Measurements from ENCODE around the gene PPIH.

The PPIH gene

DNA sequence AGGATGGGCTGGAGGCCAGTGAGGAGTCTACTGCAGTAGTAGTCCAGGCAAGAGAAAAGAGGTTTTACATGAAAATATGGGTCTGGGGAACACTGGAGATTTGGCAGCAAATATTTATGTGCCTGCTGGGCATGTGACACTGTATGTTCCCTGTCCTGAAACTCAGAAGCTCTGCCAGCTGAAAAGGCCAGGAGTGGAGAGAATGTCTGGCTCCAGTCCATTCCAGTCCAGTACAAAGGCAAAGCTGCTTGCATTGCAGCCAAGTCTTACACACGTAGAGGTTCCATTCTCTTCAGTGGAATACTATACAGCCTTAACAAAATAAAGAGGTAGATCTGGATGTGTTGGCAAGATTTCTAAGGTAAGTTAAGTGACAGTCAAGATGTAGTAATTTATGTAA lies 16.5 kb downstream of the PPIH start:
- TF ChIP-seq ELF4 (IDR thresholded peaks at IDR 0.05) (no peak), CTBP1 (IDR thresholded peaks at IDR 0.05; ENCODE audit: borderline replicate concordance) (no peak), FOXM1 (IDR thresholded peaks at IDR 0.05; ENCODE audit: borderline replicate concordance) (no peak), FOXA1 (IDR thresholded peaks at IDR 0.05) (no peak), SP1 (IDR thresholded peaks at IDR 0.05) (no peak), LEF1 (IDR thresholded peaks at IDR 0.05; ENCODE audit: borderline replicate concordance) (no peak), FOXK2 (IDR thresholded peaks at IDR 0.05) (no peak), L3MBTL2 (conservative IDR thresholded peaks at IDR 0.05) (no peak), BHLHE40 (IDR thresholded peaks at IDR 0.05; ENCODE audit: borderline replicate concordance) (no peak), ZNF384 (IDR thresholded peaks at IDR 0.05) (no peak), TARDBP (IDR thresholded peaks at IDR 0.05) (no peak), ARNT (IDR thresholded peaks at IDR 0.05) (no peak), NFRKB (IDR thresholded peaks at IDR 0.05) (no peak), SUZ12 (IDR thresholded peaks at IDR 0.05) (no peak), HDGF (IDR thresholded peaks at IDR 0.05; ENCODE audit: borderline replicate concordance) (no peak)
- TF ChIP-seq, protein P1, sequence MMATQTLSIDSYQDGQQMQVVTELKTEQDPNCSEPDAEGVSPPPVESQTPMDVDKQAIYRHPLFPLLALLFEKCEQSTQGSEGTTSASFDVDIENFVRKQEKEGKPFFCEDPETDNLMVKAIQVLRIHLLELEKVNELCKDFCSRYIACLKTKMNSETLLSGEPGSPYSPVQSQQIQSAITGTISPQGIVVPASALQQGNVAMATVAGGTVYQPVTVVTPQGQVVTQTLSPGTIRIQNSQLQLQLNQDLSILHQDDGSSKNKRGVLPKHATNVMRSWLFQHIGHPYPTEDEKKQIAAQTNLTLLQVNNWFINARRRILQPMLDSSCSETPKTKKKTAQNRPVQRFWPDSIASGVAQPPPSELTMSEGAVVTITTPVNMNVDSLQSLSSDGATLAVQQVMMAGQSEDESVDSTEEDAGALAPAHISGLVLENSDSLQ (IDR thresholded peaks at IDR 0.05): no peak
- ChIA-PET CTCF (no interaction called here), POLR2A (interaction anchor here (1.3 kb wide), 2 partner anchors 8 to 16 kb away, joined by 4 read pairs; partner anchors contain the start of genes PPIH and YBX1)
- no peak for DNase-seq (ENCODE audit: extremely low spot score)

DNA sequence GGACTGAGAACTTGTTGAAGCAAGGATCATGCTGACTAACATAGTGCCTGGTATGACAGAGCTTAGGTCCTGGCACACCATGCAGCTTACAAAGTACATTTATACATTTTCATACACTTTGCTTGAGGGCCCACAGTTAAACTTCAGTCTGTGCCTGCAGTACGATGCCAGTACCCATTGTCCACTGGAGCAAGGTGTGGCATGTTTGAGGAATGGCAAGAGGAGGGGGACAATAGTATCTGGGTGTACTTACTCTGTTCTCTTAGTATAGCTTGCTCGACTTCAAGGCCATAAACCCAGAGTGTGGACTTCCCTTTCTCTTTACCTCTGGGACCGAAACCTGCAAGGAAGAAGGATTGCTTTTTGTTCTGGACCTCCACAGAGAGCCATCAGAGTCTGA lies 17.2 kb downstream of the PPIH start:
- DNase-seq (ENCODE audit: extremely low spot score): no peak
- ChIA-PET CTCF (no interaction called here), POLR2A (interaction anchor here (1.2 to 1.3 kb wide), 2 partner anchors 17 to 90 kb away, joined by 3 to 4 read pairs; partner anchors contain the start of gene PPIH)
- TF ChIP-seq FOXM1 (IDR thresholded peaks at IDR 0.05; ENCODE audit: borderline replicate concordance) (no peak), FOXK2 (IDR thresholded peaks at IDR 0.05) (no peak), HDGF (IDR thresholded peaks at IDR 0.05; ENCODE audit: borderline replicate concordance) (no peak)

DNA sequence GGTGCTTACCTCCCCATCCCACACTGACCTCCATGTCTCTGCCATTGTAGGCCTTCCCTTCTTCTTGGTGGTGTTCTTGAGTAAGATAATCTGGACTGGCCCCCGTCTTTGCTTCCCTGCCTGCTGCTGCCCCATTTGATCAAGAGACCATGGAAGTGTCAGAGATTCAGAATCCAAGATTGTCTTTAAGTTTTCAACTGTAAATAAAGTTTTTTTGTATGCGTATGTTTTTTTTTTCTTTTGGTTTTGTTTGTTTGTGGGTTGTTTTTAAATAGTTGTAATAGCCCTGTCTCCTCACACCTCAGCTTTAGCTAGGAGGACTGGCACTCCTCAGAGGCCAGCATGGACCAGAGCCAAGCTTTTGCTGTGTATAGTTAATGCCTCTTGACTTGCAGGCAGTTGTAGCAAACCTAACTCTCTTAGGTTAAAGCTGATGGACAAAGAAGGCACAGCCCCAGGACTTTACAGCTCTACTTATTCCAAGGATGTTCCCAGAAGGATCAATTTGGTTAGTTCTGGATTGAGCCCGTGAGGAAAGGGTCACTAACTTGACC lies 18.4 kb downstream of the PPIH start:
- CTCF ChIA-PET: no interaction called here
- no peak for DNase-seq (ENCODE audit: extremely low spot score)
- POLR2A ChIA-PET: interaction anchor here (1.2 to 1.9 kb wide), 2 partner anchors 19 to 89 kb away, joined by 3 to 6 read pairs; partner anchors contain the start of gene PPIH
- peak; percentile 29; the same call in 1 of the 2 replicates for TF ChIP-seq ZNF384 (IDR thresholded peaks at IDR 0.05)
- TF ChIP-seq NFRKB (IDR thresholded peaks at IDR 0.05): no peak

DNA sequence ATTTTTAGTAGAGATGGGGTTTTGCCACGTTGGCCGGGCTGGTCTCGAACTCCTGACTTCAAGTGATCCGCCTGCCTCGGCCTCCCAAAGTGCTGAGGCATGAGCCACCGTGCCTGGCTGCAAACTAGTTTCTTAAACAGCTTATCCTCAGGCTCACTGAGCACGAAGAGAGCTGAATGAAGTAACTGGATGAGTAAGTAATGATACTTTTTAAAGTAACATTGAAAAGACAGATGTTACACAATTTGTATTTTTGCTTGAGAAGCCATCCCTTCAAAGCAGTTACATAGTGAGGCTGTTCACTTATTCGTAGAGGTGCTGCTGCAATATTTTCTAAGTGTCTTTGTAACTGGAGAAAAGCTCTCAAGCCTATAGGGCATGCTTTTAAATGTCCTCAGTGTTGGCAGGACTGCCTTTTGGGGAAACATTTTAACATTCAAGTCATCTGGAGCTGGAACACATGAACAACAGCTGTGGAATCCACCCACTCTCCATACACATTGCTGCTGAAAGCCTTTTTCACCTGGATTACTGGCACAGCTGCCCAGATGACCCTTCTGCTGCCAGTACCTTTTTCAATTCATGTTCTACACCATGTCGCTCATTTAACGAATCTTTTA lies 21.3 kb downstream of the PPIH start:
- no peak for DNase-seq (ENCODE audit: extremely low spot score)
- TF ChIP-seq SUZ12 (IDR thresholded peaks at IDR 0.05): no peak
- TF ChIP-seq L3MBTL2 (conservative IDR thresholded peaks at IDR 0.05): no peak
- no peak for TF ChIP-seq ARNT (IDR thresholded peaks at IDR 0.05)
- no peak for TF ChIP-seq CTBP1 (IDR thresholded peaks at IDR 0.05; ENCODE audit: borderline replicate concordance)
- no peak for TF ChIP-seq LEF1 (IDR thresholded peaks at IDR 0.05; ENCODE audit: borderline replicate concordance)
- TF ChIP-seq, protein P1 (IDR thresholded peaks at IDR 0.05): no peak
- no peak for TF ChIP-seq BHLHE40 (IDR thresholded peaks at IDR 0.05; ENCODE audit: borderline replicate concordance)
- TF ChIP-seq FOXA1 (IDR thresholded peaks at IDR 0.05): no peak
- TF ChIP-seq HDGF (IDR thresholded peaks at IDR 0.05; ENCODE audit: borderline replicate concordance): no peak
- no peak for TF ChIP-seq FOXK2 (IDR thresholded peaks at IDR 0.05)
- no peak for TF ChIP-seq NFRKB (IDR thresholded peaks at IDR 0.05)
- TF ChIP-seq TARDBP (IDR thresholded peaks at IDR 0.05): no peak
- no peak for TF ChIP-seq ZNF384 (IDR thresholded peaks at IDR 0.05)
- ChIA-PET POLR2A (interaction anchor here (1.7 to 2.2 kb wide), 2 partner anchors 9 to 87 kb away, joined by 5 to 9 read pairs; partner anchors contain the start of genes C1orf50 and P3H1), CTCF (no interaction called here)

DNA sequence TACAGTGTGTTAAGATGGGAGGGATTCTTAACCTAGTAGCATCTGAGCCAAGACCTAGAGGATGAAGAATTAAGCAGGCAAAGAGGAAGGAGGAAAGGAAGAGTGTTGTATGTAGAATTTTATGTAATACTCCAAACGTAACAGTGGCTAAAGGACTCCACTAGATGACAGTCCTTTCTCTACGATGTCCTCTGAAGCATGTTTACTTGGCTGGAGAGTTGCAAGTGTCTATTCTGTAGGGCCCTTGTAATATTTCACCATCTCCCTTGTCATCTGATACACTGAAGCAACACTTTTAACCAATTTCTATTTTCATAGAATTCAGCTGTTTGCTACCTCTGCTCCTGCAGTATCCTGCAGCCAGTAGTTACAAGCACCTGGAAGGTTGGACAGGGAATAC lies 21.8 kb downstream of the PPIH start:
- ChIA-PET POLR2A (interaction anchor here (1.7 to 3.8 kb wide), 3 partner anchors 9 to 86 kb away, joined by 5 to 31 read pairs (median 9); partner anchors contain the start of genes C1orf50 and P3H1), CTCF (no interaction called here)
- no peak for DNase-seq (ENCODE audit: extremely low spot score)
- TF ChIP-seq FOXK2 (IDR thresholded peaks at IDR 0.05): no peak
- TF ChIP-seq, protein P1 (IDR thresholded peaks at IDR 0.05): no peak
- TF ChIP-seq FOXM1 (IDR thresholded peaks at IDR 0.05; ENCODE audit: borderline replicate concordance): no peak
- no peak for TF ChIP-seq NFRKB (IDR thresholded peaks at IDR 0.05)
- no peak for TF ChIP-seq L3MBTL2 (conservative IDR thresholded peaks at IDR 0.05)

DNA sequence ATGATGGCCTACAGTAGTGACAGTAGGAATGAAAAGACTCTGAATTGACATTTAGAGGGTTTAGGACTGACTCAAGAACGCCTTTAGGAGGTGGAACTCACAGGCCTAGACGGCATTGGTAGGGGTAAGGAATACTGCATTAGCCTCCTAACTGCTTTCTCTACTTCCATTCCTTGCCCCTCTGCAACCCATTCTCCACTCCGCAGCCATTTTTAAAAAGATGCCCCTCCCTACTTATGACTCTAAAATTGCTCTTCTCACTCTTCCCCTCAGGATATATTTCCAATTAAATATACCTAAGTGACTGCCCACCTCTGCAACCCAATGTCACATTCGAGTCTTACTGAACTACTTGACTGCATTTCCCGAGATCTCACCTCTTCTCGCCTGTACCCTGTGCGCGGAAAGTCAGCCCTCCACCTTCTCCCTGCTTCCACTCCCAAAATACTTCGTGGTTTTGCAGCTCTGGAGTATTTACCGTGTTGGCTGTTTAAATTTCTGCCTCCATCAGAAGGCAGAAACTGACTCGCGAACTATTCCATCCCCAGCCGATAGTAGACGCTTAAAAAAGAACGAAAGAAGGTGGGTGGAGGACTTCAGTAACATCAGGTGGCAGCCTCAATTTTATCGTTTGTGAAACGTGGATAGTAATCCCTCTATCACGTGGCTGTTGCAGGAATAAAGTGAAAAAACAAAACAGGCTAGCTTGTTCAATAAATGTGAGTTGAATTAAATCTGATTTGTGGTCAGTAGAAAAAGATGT lies 22.9 kb downstream of the PPIH start:
- no peak for TF ChIP-seq SP1 (IDR thresholded peaks at IDR 0.05)
- no peak for TF ChIP-seq CTBP1 (IDR thresholded peaks at IDR 0.05; ENCODE audit: borderline replicate concordance)
- ChIA-PET POLR2A (interaction anchor here (1.2 to 3.8 kb wide), 5 partner anchors 10 to 165 kb away, joined by 4 to 31 read pairs (median 9); partner anchors contain the start of gene ZNF691), CTCF (no interaction called here)
- peak; percentile 9 for DNase-seq (ENCODE audit: extremely low spot score)
